ENCODE results near the gene MMP1. TPM values are rescaled to one million over a fixed set of nuclear protein-coding genes. Genes with fewer than 3 reads are reported as not detected.

The MMP1 gene
- total and polyA plus RNA-seq, 2 of the 4 experiments (the other 2 are of a cell fraction): 166 to 245 TPM

- ChIA-PET CTCF (no interaction called here), POLR2A (ENCODE audit: unreplicated experiment) (no interaction called here)
- H3K27me3 ChIP-seq (ENCODE audit: control insufficient read depth, insufficient read depth, low read length): no peaks in the 10 kb centered on the region
- no TSS peak for BruUV-seq (replicated peaks)
- no peak overlapping the region for H2AFZ ChIP-seq (replicated peaks; ENCODE audit: low read length, poor library complexity)
- dilution Hi-C loops (cut with HindIII; ENCODE audit: low sequenced_read_pairs, unreplicated experiment): no loop called here
- H2AK9ac ChIP-seq (replicated peaks; ENCODE audit: low read depth, low read length, poor library complexity): no peak overlapping the region
- no peak overlapping the region for H3K4ac ChIP-seq (ENCODE audit: low read depth, low read length)
- H3K79me1 ChIP-seq (ENCODE audit: low read depth in 1 of 2, low read length in 2 of 2): no peaks in the 10 kb centered on the region
- H3K4me2 ChIP-seq (ENCODE audit: low read depth, low read length): no peak overlapping the region
- H3K23ac ChIP-seq (ENCODE audit: low read depth, low read length): no peak overlapping the region
- no peak overlapping the region for H4K91ac ChIP-seq (ENCODE audit: insufficient read depth, low read depth, low read length)
- H3K4me3 ChIP-seq (ENCODE audit: insufficient read depth, low read depth, low read length): no peak overlapping the region
- in situ Hi-C loops (cut with MboI; ENCODE audit: low sequenced_read_pairs): no loop called here
- no peak for ATAC-seq (ENCODE audit: low read depth)
- peak; percentile 16 for DNase-seq
- no peaks in the 10 kb centered on the region for H4K20me1 ChIP-seq (ENCODE audit: insufficient read depth, low read length)
- no peak overlapping the region for H2BK5ac ChIP-seq (ENCODE audit: low read depth, low read length, poor library complexity, severe bottlenecking)
- no peak overlapping the region for H4K5ac ChIP-seq (ENCODE audit: low read depth, low read length)
- H3K36me3 ChIP-seq (ENCODE audit: control insufficient read depth, insufficient read depth, low read length): no peaks in the 10 kb centered on the region
- no peak overlapping the region for H4K8ac ChIP-seq (ENCODE audit: low read depth in 2 of 2, low read length in 2 of 2)
- WGBS, 2 experiments (ENCODE audit: extremely low coverage in 2 of 2, insufficient read length in 1 of 2): no CpG with 5 or more reads among the region's 3 CpGs
- no peak overlapping the region for H3K9ac ChIP-seq (ENCODE audit: low read depth, low read length)
- TF ChIP-seq RCOR1 (IDR thresholded peaks at IDR 0.05; ENCODE audit: insufficient replicate concordance, low read length): no peak
- no peak for TF ChIP-seq SMC3 (IDR thresholded peaks at IDR 0.05; ENCODE audit: low read depth, low read length)
- TF ChIP-seq POLR2A (IDR thresholded peaks at IDR 0.05; ENCODE audit: low read depth, low read length): no peak
- no peak for TF ChIP-seq RAD21 (IDR thresholded peaks at IDR 0.05; ENCODE audit: low read length)
- TF ChIP-seq MAFK (IDR thresholded peaks at IDR 0.05; ENCODE audit: low read depth, low read length): no peak
- TF ChIP-seq RFX5 (IDR thresholded peaks at IDR 0.05; ENCODE audit: low read depth, low read length): no peak
- TF ChIP-seq MXI1 (IDR thresholded peaks at IDR 0.05; ENCODE audit: borderline replicate concordance, low read depth, low read length): no peak
- TF ChIP-seq CTCF (conservative IDR thresholded peaks at IDR 0.05; ENCODE audit: low read depth, low read length): no peak
- TF ChIP-seq FOS (IDR thresholded peaks at IDR 0.05; ENCODE audit: low read depth, low read length): no peak
- no peak for TF ChIP-seq MAZ (IDR thresholded peaks at IDR 0.05; ENCODE audit: borderline replicate concordance, low read depth, low read length)
- TF ChIP-seq USF2 (IDR thresholded peaks at IDR 0.05; ENCODE audit: low read depth, low read length): no peak
- no peak for TF ChIP-seq CEBPB (IDR thresholded peaks at IDR 0.05; ENCODE audit: low read depth, low read length)
- no peak for TF ChIP-seq NFE2L2 (IDR thresholded peaks at IDR 0.05; ENCODE audit: low read depth, low read length)
- no peak overlapping the region for H2BK20ac ChIP-seq (ENCODE audit: low read depth, low read length)
- no peak overlapping the region for H2BK120ac ChIP-seq (ENCODE audit: low read depth, low read length)
- peaks cover 4% of the 10 kb centered on the region for H3K4me1 ChIP-seq (ENCODE audit: control insufficient read depth, insufficient read depth, low read length)
- H2AK5ac ChIP-seq (ENCODE audit: low read depth, low read length): no peak overlapping the region
- H3K14ac ChIP-seq (replicated peaks; ENCODE audit: low read depth, low read length): no peak overlapping the region
- H3K27ac ChIP-seq (ENCODE audit: insufficient read depth, low read length): no peak overlapping the region
- H3K18ac ChIP-seq (ENCODE audit: low read depth, low read length): no peak overlapping the region
- H3K9me1 ChIP-seq (ENCODE audit: insufficient read depth, low read length): peaks cover 7% of the 10 kb centered on the region
- intact Hi-C loops (cut with micrococcal nuclease): no loop called here
- no peaks in the 10 kb centered on the region for H3K9me3 ChIP-seq (ENCODE audit: control insufficient read depth, insufficient read depth, low read length)
- H3K56ac ChIP-seq (ENCODE audit: extremely low read depth, insufficient read depth, low read length): no peak overlapping the region
- H2BK15ac ChIP-seq (ENCODE audit: low read depth, low read length): no peak overlapping the region
These were observed 48.3 kb upstream of the MMP1 start for GRCh38 chr11:102846292-102846691.

Measured in IMR-90 (cell line).